Myometrial cell (primary cell): ENCODE measurements around the gene ANGPTL5. TPM values are rescaled to one million over a fixed set of nuclear protein-coding genes. Genes with fewer than 3 reads are reported as not detected.

Source experiments
- total RNA-seq: library from RNA; depleted of rRNA; stranded (reverse); fragments of >200 nt; gene quantifications from 2 replicates; pipeline ENCODE4 v1.2.3, GENCODE V29; 2015

ANGPTL5 gene
- not detected in 2 replicates for total RNA-seq

GRCh38 chr11:101916422-101916821 is at the start of gene ANGPTL5:
TSS of gene ANGPTL5 (minus strand) at chr11:101916522. CDS start at chr11:101907909, 8,613 bp downstream.

GRCh38 chr11:101914738-101915426 is 1.4 kb downstream of the ANGPTL5 start, which contains the start of gene CEP126:
TSS of gene CEP126 (plus strand) at chr11:101915010. CDS start at chr11:101915285, 275 bp downstream.

Other genes with a start within 250 kb of the ANGPTL5 start
- gene CEP126, start 1.5 kb downstream of the ANGPTL5 start, total RNA-seq, result 0.29 and 1.1 TPM in 2 replicates
- 12.1 and 12.4 TPM in 2 replicates for gene CFAP300, start 130.9 kb upstream of the ANGPTL5 start, total RNA-seq
- gene YAP1, start 193.9 kb upstream of the ANGPTL5 start, total RNA-seq, result 91.8 and 117 TPM in 2 replicates